ENCODE results near the gene HMX3.
"Not testable (repeated sequence)": the region's sequence is repeated elsewhere in the genome, so short reads cannot be mapped to it uniquely, and the experiment has no call there.

GRCh38 chr10:123171616-123172015, 35.8 kb downstream of the HMX3 start:
- TF ChIP-seq CTCF (IDR thresholded peaks at IDR 0.05; ENCODE audit: insufficient read depth, low read length, poor library complexity, severe bottlenecking); EZH2phosphoT487 (conservative IDR thresholded peaks at IDR 0.05; ENCODE audit: low read length): not testable (repeated sequence)
